Subcutaneous abdominal adipose tissue (tissue), 5 donors: ENCODE results near the gene EIF4A3.

Source experiments
- H3K27ac ChIP-seq: one replicate; pipeline ENCODE4 v1.7.0; 2013; ENCODE audit warnings: low read depth, mild to moderate bottlenecking, inconsistent platforms, low read length, moderate library complexity
- H3K27me3 ChIP-seq, 5 donors: one replicate each; pipeline ENCODE4 v1.7.0; 2013; ENCODE audit warnings: low read length in 5 of 5, inconsistent platforms in 1 of 5; ENCODE audit not compliant: control insufficient read depth in 5 of 5, insufficient read depth in 4 of 5
- H3K36me3 ChIP-seq, 5 donors: one replicate each; pipeline ENCODE4 v1.7.0; 2013; ENCODE audit warnings: low read length in 5 of 5; ENCODE audit not compliant: control insufficient read depth in 5 of 5, insufficient read depth in 5 of 5
- H3K4me1 ChIP-seq, 5 donors: one replicate each; pipeline ENCODE4 v1.7.0; 2013; ENCODE audit warnings: low read length in 5 of 5, mild to moderate bottlenecking in 3 of 5, moderate library complexity in 1 of 5; ENCODE audit not compliant: control insufficient read depth in 5 of 5, insufficient read depth in 5 of 5
- H3K4me3 ChIP-seq, 5 donors: one replicate each; pipeline ENCODE4 v1.7.0; 2013; ENCODE audit warnings: low read length in 5 of 5, low read depth in 1 of 5
- H3K9ac ChIP-seq, 5 donors: one replicate each; pipeline ENCODE4 v1.7.0; 2013; ENCODE audit warnings: low read length in 5 of 5, mild to moderate bottlenecking in 4 of 5, moderate library complexity in 3 of 5
- H3K9me3 ChIP-seq, 5 donors: one replicate each; pipeline ENCODE4 v1.7.0; 2013; ENCODE audit warnings: low read length in 5 of 5; ENCODE audit not compliant: control insufficient read depth in 5 of 5
- donor health status: healthy.
- donor health status: healthy.
- donor health status: healthy.
- donor health status: healthy.
- donor health status: healthy.

EIF4A3 gene

GRCh38 chr17:80124351-80124981 lies 22.5 kb downstream of the EIF4A3 start:
- H3K9ac ChIP-seq: no peak overlapping the region
- no peaks in the 10 kb centered on the region for H3K9me3 ChIP-seq
- H3K4me3 ChIP-seq: no peak overlapping the region
- H3K27me3 ChIP-seq: peaks cover 0 to 5% (median 3%) of the 10 kb centered on the region in 5 donors
- H3K36me3 ChIP-seq: peaks cover 0 to 2% (median 1%) of the 10 kb centered on the region in 5 donors
- no peak overlapping the region for H3K27ac ChIP-seq
- H3K4me1 ChIP-seq: no peaks in the 10 kb centered on the region

DNA sequence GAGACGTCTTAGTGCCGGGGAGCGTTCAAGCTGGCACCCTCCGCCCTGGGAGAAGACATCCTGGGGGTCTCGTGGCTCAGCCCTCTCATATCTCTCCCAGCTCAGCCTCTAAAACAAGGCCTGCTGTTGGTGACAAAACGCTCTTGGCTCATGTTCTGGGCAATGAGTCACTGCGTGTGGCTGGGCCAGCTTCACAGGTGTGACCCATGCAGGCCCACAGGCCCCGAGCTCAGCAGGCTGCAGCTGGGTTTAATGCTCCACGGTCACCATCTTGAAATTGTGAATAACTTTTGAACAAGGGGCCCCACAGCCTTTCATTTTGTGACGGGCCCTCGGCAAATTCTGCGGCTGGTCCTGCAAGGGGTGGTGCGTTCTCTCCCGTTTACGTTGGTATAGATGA lies 23.1 kb downstream of the EIF4A3 start:
- peaks cover 0 to 5% (median 0%) of the 10 kb centered on the region in 5 donors for H3K27me3 ChIP-seq
- H3K36me3 ChIP-seq: peaks cover 0 to 9% (median 8%) of the 10 kb centered on the region in 5 donors
- no peak overlapping the region for H3K27ac ChIP-seq

DNA sequence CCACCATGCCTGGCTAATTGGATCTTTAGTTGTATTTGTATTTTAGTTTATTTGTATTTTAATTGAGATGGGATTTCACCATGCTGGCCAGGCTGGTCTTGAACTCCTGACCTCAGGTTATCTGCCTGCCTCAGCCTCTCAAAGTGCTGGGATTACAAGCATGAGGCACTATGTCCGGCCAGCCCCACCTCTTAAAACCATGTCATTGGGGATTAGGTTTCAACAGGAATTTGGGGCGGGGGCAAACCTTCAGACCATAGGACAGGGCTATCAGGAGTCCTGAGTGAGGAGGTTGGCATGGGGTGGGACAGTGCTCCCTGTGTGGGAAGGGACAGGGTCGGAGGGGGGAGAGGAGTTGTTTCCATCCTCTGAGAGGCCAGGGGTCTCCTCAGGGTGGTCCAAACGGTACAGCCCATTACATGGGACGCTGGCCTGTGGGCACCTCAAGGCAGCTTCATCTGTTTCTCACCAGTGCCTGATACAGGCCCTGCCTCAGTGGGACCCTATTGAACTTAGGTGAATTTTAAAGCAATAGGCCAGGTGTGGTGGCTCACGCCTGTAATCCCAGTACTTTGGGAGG lies 23.9 kb downstream of the EIF4A3 start:
- H3K4me1 ChIP-seq: no peaks in the 10 kb centered on the region
- H3K36me3 ChIP-seq: peaks cover 0 to 17% (median 14%) of the 10 kb centered on the region in 5 donors
- peaks cover 0 to 5% (median 0%) of the 10 kb centered on the region in 5 donors for H3K27me3 ChIP-seq
- no peak overlapping the region for H3K4me3 ChIP-seq
- no peaks in the 10 kb centered on the region for H3K9me3 ChIP-seq
- H3K27ac ChIP-seq: no peak overlapping the region
- H3K9ac ChIP-seq: no peak overlapping the region

More for the DNA sequence above, 23.1 kb downstream of the EIF4A3 start:
- no peak overlapping the region for H3K9ac ChIP-seq
- no peaks in the 10 kb centered on the region for H3K9me3 ChIP-seq
- H3K4me1 ChIP-seq: no peaks in the 10 kb centered on the region
- H3K4me3 ChIP-seq: no peak overlapping the region

GRCh38 chr17:80122026-80122575 lies 24.8 kb downstream of the EIF4A3 start:
- H3K27ac ChIP-seq: no peak overlapping the region
- no peak overlapping the region for H3K4me3 ChIP-seq
- no peaks in the 10 kb centered on the region for H3K4me1 ChIP-seq
- peaks cover 0 to 5% (median 0%) of the 10 kb centered on the region in 5 donors for H3K27me3 ChIP-seq
- no peak overlapping the region for H3K9ac ChIP-seq
- H3K36me3 ChIP-seq: peaks cover 0 to 23% (median 17%) of the 10 kb centered on the region in 5 donors
- H3K9me3 ChIP-seq: no peaks in the 10 kb centered on the region

GRCh38 chr17:80119839-80120238 lies 27.1 kb downstream of the EIF4A3 start:
- H3K9ac ChIP-seq: no peak overlapping the region
- H3K36me3 ChIP-seq: peaks cover 0 to 23% (median 17%) of the 10 kb centered on the region in 5 donors
- no peaks in the 10 kb centered on the region for H3K9me3 ChIP-seq
- peaks cover 0 to 5% (median 0%) of the 10 kb centered on the region in 5 donors for H3K27me3 ChIP-seq
- no peak overlapping the region for H3K4me3 ChIP-seq
- H3K4me1 ChIP-seq: no peaks in the 10 kb centered on the region
- no peak overlapping the region for H3K27ac ChIP-seq

GRCh38 chr17:80119271-80119791 lies 27.6 kb downstream of the EIF4A3 start:
- Histone ChIP-seq H3K27ac (no peak overlapping the region), H3K4me1 (no peaks in the 10 kb centered on the region), H3K9ac (no peak overlapping the region), H3K27me3 (peaks cover 0 to 2% (median 0%) of the 10 kb centered on the region in 5 donors), H3K4me3 (no peak overlapping the region), H3K36me3 (peaks cover 0 to 23% (median 17%) of the 10 kb centered on the region in 5 donors), H3K9me3 (no peaks in the 10 kb centered on the region)

GRCh38 chr17:80118601-80119270 lies 28.2 kb downstream of the EIF4A3 start:
- Histone ChIP-seq H3K9me3 (no peaks in the 10 kb centered on the region), H3K9ac (no peak overlapping the region), H3K27ac (no peak overlapping the region), H3K27me3 (no peaks in the 10 kb centered on the region), H3K4me1 (no peaks in the 10 kb centered on the region), H3K36me3 (peaks cover 0 to 23% (median 17%) of the 10 kb centered on the region in 5 donors), H3K4me3 (no peak overlapping the region)

DNA sequence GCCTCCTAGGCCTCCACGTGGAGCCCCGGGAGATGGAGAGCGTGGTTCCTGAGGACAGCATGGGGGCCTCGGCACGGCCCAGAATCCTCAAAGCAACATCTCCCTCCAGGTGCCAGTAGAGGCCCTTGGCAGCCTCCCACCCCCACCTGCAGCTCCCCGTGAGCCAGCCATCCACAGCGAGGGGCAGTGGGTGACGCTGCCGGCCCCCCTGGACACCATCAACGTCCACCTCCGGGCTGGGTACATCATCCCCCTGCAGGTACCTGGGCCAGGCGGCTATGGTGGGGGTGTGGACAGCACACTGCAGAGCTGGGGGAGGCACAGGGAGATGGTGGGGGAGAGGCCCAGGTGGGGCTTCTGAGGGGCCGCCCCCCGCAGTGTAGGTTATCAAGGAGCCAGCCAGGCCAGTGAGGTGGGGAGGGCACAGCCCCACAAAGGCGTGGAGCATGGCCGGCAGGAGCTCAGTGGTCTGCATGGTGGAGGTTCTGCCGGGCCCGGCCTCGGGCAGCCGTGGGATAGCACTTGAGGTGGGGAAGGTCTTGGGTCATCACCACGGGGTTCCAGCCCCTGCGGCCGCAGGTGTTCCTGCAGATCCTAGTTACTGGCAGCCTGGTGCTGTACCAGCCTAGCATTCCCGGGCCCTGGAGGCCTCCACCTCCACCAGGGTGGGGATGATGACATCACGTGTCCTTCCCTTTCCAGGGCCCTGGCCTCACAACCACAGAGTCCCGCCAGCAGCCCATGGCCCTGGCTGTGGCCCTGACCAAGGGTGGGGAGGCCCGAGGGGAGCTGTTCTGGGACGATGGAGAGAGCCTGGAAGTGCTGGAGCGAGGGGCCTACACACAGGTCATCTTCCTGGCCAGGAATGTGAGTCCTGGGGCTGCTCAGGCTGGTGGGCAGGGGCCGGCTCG lies 29.2 kb downstream of the EIF4A3 start:
- no peaks in the 10 kb centered on the region for H3K9me3 ChIP-seq
- H3K36me3 ChIP-seq: peaks cover 0 to 26% (median 17%) of the 10 kb centered on the region in 5 donors
- H3K4me3 ChIP-seq: no peak overlapping the region
- H3K27me3 ChIP-seq: no peaks in the 10 kb centered on the region
- no peak overlapping the region for H3K27ac ChIP-seq
- no peak overlapping the region for H3K9ac ChIP-seq
- no peaks in the 10 kb centered on the region for H3K4me1 ChIP-seq

DNA sequence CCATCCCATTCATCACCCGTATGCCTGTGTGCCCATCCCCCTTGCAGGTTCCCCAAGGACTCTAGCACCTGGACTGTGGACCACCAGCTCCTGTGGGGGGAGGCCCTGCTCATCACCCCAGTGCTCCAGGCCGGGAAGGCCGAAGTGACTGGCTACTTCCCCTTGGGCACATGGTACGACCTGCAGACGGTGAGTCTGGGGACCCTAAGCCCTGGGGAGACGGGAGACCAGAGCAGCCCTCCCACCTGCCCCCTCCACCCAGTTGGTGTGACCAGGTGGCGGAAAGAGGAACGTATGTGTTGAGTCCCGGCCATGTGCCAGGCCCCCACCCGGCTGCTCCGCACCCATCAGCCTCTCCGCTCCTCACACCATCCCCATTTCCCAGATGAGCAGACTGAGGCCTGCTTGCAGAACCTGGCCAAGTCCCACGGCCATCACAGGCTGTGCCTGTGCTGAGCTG lies 30.0 kb downstream of the EIF4A3 start:
- Histone ChIP-seq H3K4me1 (no peaks in the 10 kb centered on the region), H3K4me3 (no peak overlapping the region), H3K36me3 (peaks cover 0 to 34% (median 17%) of the 10 kb centered on the region in 5 donors), H3K9me3 (no peaks in the 10 kb centered on the region), H3K27ac (no peak overlapping the region), H3K9ac (no peak overlapping the region), H3K27me3 (no peaks in the 10 kb centered on the region)
